ENCODE data around the gene DBI. TPM values are rescaled to one million over a fixed set of nuclear protein-coding genes. Genes with fewer than 3 reads are reported as not detected.

The DBI gene
- total and polyA plus RNA-seq, 2 of the 13 experiments (the other 11 are each of a cell fraction or from before 2014, with no cell fraction given): 330 to 659 TPM

DNA sequence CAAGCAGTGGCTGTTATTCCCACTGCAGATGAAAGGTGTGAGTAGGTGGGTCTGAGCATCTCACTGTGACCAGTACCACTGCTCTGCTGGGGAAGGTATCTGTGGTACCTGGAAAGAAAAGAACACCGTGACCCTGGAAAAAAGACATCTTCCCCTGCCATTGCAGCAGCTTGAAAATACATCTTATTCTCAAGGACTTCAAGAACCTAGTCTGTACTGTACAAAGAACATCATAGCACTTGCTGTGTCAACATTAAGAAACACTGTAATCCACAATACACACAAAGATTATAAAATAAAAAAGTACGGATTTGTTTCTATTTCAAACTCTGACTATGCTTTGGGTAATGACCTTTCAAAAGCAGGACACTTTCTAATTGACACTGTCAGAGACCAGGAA lies 29.0 kb upstream of the DBI start (continued):
- TF ChIP-seq ZNF564 (CRISPR knock-in tag; IDR thresholded peaks at IDR 0.05): no peak
- TF ChIP-seq, protein P1, sequence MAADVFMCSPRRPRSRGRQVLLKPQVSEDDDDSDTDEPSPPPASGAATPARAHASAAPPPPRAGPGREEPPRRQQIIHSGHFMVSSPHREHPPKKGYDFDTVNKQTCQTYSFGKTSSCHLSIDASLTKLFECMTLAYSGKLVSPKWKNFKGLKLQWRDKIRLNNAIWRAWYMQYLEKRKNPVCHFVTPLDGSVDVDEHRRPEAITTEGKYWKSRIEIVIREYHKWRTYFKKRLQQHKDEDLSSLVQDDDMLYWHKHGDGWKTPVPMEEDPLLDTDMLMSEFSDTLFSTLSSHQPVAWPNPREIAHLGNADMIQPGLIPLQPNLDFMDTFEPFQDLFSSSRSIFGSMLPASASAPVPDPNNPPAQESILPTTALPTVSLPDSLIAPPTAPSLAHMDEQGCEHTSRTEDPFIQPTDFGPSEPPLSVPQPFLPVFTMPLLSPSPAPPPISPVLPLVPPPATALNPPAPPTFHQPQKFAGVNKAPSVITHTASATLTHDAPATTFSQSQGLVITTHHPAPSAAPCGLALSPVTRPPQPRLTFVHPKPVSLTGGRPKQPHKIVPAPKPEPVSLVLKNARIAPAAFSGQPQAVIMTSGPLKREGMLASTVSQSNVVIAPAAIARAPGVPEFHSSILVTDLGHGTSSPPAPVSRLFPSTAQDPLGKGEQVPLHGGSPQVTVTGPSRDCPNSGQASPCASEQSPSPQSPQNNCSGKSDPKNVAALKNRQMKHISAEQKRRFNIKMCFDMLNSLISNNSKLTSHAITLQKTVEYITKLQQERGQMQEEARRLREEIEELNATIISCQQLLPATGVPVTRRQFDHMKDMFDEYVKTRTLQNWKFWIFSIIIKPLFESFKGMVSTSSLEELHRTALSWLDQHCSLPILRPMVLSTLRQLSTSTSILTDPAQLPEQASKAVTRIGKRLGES (CRISPR knock-in tag; IDR thresholded peaks at IDR 0.05; ENCODE audit: borderline replicate concordance): no peak

DNA sequence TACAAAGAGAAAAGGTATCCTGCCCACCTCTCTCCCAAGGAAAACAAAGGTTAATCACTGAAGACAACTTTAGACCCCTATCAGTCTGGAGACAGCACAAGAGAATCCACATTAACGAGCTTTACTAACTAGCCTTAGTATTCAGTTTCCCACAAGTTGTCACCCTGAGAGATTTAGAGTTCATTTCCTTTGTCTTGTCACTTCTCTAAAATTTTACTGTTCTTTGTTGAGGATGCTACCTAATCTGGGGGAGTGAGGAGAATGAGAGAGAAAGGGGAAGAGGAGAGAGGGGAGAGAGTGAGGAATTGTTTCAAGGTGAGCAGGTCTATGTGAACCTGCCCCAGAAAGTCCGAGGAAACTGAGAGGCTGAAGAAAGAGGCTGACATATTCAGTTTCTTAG lies 28.5 kb upstream of the DBI start:
- BruUV-seq (replicated peaks): no TSS peak
- ChIA-PET CTCF (ENCODE audit: low intra/inter-chr PET ratio, low total read pairs) (no interaction called here), POLR2A (no interaction called here)
- Histone ChIP-seq H3K9ac (ENCODE audit: insufficient read depth, low read depth, low read length) (no peak overlapping the region), H3K4me3 (replicated peaks in 1 of 3; ENCODE audit: insufficient read depth in 1 of 3, low read depth in 2 of 3, low read length in 3 of 3) (no peak overlapping the region), H3K9me3 (ENCODE audit: low read length) (no peaks in the 10 kb centered on the region), H3K4me1 (ENCODE audit: insufficient read depth, low read length) (no peaks in the 10 kb centered on the region), H4K20me1 (ENCODE audit: insufficient read depth, low read length) (no peaks in the 10 kb centered on the region), H3K79me2 (ENCODE audit: insufficient read depth, low read length) (no peaks in the 10 kb centered on the region), H3K36me3 (replicated peaks in 1 of 2; ENCODE audit: control insufficient read depth in 1 of 2, insufficient read depth in 2 of 2, low read length in 2 of 2) (no peaks in the 10 kb centered on the region), H3K27ac (ENCODE audit: extremely low read length, insufficient read depth, low read length) (no peak overlapping the region), H2AFZ (ENCODE audit: low read length) (no peak overlapping the region), H3K4me2 (ENCODE audit: low read depth, low read length) (no peak overlapping the region), H3K27me3 (ENCODE audit: control insufficient read depth in 1 of 2, insufficient read depth in 2 of 2, low read length in 2 of 2) (no peaks in the 10 kb centered on the region)
- ATAC-seq (no peak), DNase-seq (ENCODE audit: low spot score) (no peak), FAIRE-seq (no peak)
- TF ChIP-seq POGK (CRISPR knock-in tag; conservative IDR thresholded peaks at IDR 0.05) (no peak), BHLHE40 (IDR thresholded peaks at IDR 0.05; ENCODE audit: low read length) (no peak), ZNF550 (CRISPR knock-in tag; IDR thresholded peaks at IDR 0.05; ENCODE audit: borderline replicate concordance) (no peak), ZNF598 (CRISPR knock-in tag; IDR thresholded peaks at IDR 0.05; ENCODE audit: borderline replicate concordance) (no peak), ZNF33B (CRISPR knock-in tag; IDR thresholded peaks at IDR 0.05) (no peak), ONECUT2 (CRISPR knock-in tag; IDR thresholded peaks at IDR 0.05) (no peak)
- TF ChIP-seq, protein P2, sequence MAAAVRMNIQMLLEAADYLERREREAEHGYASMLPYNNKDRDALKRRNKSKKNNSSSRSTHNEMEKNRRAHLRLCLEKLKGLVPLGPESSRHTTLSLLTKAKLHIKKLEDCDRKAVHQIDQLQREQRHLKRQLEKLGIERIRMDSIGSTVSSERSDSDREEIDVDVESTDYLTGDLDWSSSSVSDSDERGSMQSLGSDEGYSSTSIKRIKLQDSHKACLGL (CRISPR knock-in tag; IDR thresholded peaks at IDR 0.05): no peak
- intact Hi-C loops (cut with micrococcal nuclease; ENCODE audit: unreplicated experiment): no loop called here
- 84% methylated on average over 2 of the region's 2 CpGs for WGBS (ENCODE audit: low lambda C conversion rate)
- in situ Hi-C loops (cut with HindIII; ENCODE audit: extremely low pct_ligation_motif_present, low pct_unique_long_range_greater_than_20kb): no loop called here

Data from HepG2 (cell line).